ENCODE results near the gene MCOLN1.

DNA sequence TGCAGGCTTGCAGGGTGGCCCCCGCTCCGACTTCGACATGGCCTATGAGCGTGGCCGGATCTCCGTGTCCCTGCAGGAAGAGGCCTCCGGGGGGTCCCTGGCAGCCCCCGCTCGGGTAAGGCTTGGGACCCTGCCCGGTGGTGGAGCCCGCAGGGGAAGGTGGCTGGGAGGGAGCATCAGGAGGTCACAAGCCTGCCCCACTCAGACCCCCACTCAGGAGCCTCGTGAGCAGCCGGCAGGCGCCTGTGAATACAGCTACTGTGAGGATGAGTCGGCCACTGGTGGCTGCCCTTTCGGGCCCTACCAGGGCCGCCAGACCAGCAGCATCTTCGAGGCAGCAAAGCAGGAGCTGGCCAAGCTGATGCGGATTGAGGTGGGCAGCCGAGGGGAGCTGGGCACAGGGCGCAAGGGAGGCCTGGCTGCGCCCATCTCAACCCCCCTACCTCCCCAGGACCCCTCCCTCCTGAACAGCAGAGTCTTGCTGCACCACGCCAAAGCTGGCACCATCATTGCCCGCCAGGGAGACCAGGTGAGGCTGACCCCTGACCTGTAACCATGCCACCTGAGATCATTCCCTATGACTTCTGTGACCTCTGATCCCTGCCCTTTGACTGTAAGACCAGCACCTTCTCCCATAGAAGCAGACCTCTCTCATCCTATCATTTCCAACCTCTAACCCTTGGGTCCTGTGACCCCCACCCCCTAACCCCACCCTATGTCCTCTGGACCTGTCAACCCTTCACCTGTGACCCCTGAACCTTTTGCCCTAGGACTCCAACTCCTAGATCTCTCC, 20.3 kb downstream of the MCOLN1 start:
- TF ChIP-seq, protein P1, sequence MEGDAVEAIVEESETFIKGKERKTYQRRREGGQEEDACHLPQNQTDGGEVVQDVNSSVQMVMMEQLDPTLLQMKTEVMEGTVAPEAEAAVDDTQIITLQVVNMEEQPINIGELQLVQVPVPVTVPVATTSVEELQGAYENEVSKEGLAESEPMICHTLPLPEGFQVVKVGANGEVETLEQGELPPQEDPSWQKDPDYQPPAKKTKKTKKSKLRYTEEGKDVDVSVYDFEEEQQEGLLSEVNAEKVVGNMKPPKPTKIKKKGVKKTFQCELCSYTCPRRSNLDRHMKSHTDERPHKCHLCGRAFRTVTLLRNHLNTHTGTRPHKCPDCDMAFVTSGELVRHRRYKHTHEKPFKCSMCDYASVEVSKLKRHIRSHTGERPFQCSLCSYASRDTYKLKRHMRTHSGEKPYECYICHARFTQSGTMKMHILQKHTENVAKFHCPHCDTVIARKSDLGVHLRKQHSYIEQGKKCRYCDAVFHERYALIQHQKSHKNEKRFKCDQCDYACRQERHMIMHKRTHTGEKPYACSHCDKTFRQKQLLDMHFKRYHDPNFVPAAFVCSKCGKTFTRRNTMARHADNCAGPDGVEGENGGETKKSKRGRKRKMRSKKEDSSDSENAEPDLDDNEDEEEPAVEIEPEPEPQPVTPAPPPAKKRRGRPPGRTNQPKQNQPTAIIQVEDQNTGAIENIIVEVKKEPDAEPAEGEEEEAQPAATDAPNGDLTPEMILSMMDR (IDR thresholded peaks at IDR 0.05 in 2 of 3, conservative IDR thresholded peaks at IDR 0.05 in 1 of 3; ENCODE audit: insufficient read depth in 2 of 3, low read depth in 1 of 3, low read length in 3 of 3), result no peak
- TF ChIP-seq ZNF140 (CRISPR knock-in tag; IDR thresholded peaks at IDR 0.05) (no peak), IFI16 (CRISPR knock-in tag; IDR thresholded peaks at IDR 0.05) (no peak), ZNF316 (IDR thresholded peaks at IDR 0.05) (no peak)
- TF ChIP-seq, protein P2, sequence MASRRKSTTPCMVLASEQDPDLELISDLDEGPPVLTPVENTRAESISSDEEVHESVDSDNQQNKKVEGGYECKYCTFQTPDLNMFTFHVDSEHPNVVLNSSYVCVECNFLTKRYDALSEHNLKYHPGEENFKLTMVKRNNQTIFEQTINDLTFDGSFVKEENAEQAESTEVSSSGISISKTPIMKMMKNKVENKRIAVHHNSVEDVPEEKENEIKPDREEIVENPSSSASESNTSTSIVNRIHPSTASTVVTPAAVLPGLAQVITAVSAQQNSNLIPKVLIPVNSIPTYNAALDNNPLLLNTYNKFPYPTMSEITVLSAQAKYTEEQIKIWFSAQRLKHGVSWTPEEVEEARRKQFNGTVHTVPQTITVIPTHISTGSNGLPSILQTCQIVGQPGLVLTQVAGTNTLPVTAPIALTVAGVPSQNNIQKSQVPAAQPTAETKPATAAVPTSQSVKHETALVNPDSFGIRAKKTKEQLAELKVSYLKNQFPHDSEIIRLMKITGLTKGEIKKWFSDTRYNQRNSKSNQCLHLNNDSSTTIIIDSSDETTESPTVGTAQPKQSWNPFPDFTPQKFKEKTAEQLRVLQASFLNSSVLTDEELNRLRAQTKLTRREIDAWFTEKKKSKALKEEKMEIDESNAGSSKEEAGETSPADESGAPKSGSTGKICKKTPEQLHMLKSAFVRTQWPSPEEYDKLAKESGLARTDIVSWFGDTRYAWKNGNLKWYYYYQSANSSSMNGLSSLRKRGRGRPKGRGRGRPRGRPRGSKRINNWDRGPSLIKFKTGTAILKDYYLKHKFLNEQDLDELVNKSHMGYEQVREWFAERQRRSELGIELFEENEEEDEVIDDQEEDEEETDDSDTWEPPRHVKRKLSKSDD (conservative IDR thresholded peaks at IDR 0.05; ENCODE audit: low read length), result no peak

All from K562 (cell line).